GM15510 (cell line): ENCODE data around the gene FGR.

Experiments used
- POLR2A ChIP-seq: IDR thresholded peaks from 3 replicates; pipeline ENCODE4 v1.6.1; 2011; ENCODE audit warnings: borderline replicate concordance; ENCODE audit not compliant: insufficient read length; ENCODE audit errors: extremely low read depth

Gene FGR

GRCh38 chr1:27646676-27647075, 11.7 kb upstream of the FGR start:
- no peak for TF ChIP-seq POLR2A

DNA sequence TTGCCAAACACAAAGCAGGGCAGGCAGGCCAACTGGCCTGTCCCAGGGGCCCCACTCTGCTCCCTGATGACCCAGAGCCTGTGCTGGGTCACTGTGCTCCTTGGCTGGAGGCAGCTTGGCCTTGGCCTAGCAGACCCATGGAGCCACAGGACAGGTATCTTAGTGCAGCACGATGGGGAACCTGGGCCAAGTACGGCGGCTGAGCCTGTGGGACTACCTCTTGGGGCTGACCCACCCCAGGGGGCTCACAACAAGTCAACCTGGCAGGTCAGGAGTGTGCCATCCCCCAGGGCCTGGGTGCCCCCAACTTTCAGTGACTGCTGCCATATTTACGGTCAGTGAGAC, 10.1 kb upstream of the FGR start:
- no peak for TF ChIP-seq POLR2A

DNA sequence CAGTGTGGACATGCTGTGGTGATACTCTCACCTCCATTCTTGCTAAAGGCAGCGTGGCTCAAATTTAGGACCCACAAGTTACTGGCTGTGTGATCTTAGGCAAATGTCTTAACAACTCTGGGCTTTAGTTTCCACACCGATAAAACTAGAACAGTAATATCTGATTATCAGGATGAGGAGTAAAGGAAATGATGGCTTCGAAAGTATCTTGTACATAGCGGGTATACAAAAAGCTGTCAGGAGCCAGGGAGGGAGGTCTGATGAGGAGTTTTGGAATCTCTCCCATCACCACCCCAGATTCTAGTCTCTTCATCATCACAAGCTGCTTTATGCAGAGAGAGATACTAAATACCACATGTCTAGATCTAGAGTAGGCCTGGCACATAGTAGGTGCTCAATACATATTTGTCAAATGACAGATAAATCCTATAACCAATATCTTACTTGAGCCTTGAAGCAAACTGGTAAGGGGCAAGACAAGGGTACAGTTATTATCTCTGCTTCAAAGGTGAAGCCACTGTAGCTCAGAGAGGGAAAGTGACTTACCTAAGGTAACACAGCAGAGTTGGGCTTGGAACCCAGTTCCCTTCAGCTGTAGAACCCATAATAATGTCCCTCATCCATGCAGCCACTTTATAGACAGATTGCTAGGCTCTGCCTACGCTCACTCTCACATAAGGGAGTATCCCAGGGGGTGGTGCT, 9.5 kb upstream of the FGR start:
- no peak for TF ChIP-seq POLR2A

GRCh38 chr1:27643600-27644368, 8.8 kb upstream of the FGR start:
- TF ChIP-seq POLR2A: no peak

GRCh38 chr1:27638805-27639204, 3.8 kb upstream of the FGR start:
- no peak for TF ChIP-seq POLR2A

DNA sequence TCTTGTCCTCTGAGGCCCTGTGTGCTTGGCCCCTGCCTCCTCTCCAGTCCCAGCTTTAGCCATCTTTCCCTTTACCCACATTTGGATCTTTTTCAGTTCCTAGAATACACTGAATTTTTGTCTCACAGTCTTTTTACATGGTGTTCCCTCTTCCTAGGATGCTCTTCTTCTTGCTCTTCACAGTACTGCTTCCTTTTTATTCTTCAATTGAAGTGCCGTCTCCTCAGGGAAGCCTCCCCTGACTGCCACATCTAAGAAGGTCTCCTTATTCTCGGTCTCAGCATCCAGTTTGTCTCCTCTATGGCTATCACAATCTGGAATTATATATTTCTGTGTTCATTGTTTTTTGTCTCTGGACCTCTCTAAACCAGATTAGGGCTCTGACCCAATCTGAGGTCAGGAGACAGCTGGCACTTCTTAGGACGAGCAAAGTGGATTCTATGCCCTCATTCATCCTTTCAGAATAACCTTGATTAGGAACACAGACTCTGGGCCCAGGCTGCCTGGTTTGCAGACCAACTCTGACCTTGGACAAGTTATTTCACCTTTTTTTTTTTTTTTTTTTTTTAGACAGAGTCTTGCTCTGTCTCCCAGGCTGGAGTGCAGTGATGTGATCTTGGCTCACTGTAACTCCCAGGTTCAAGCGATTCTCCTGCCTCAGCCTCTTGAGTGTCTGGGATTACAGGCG, 3.2 kb upstream of the FGR start:
- no peak for TF ChIP-seq POLR2A

- TF ChIP-seq POLR2A: no peak
These were observed 584 bp upstream of the FGR start for GRCh38 chr1:27635396-27636142.

- no peak for TF ChIP-seq POLR2A
These were observed 604 bp downstream of the FGR start for GRCh38 chr1:27634177-27634984.

DNA sequence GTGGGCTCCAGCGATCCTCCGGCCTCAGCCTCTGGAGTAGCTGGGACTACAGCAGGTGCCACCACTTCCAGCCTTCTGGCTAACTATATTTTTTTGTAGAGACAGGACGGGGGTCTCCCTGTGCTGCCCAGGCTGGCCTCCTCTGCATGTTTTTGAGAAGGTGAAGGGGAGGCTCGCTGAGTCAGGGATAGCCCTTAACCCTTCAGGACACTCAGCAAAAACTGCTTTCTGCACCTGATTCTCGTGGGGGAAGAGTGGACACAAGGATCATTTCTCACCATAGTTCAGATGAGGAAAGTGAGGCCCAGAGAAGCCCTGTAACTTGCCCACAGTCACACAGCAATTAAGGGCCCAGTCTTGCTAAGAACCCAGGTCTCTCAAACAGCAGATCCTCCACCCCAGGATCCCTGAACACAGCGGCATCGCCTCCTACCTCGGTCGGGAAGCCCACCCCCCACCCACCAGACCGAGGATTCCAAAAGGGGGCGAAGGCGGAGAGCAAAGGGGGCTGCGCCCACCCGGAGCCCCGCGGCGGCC, 1.3 kb downstream of the FGR start:
- TF ChIP-seq POLR2A: no peak

DNA sequence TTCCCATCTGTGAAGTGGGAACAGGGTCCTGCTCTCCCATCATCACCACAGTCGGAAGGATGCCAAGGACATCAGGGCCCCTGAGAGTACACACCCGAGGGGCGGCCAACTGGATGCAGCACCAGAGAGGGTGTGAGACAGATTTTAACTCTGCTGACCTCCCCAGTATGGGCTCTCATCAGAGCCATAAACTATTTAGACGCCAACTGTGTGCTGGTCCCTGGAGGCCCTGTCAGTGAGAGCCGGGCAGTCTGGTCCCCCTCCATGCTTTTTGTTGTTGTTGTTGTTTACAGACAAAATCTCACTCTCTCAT, 1.7 kb downstream of the FGR start:
- no peak for TF ChIP-seq POLR2A

DNA sequence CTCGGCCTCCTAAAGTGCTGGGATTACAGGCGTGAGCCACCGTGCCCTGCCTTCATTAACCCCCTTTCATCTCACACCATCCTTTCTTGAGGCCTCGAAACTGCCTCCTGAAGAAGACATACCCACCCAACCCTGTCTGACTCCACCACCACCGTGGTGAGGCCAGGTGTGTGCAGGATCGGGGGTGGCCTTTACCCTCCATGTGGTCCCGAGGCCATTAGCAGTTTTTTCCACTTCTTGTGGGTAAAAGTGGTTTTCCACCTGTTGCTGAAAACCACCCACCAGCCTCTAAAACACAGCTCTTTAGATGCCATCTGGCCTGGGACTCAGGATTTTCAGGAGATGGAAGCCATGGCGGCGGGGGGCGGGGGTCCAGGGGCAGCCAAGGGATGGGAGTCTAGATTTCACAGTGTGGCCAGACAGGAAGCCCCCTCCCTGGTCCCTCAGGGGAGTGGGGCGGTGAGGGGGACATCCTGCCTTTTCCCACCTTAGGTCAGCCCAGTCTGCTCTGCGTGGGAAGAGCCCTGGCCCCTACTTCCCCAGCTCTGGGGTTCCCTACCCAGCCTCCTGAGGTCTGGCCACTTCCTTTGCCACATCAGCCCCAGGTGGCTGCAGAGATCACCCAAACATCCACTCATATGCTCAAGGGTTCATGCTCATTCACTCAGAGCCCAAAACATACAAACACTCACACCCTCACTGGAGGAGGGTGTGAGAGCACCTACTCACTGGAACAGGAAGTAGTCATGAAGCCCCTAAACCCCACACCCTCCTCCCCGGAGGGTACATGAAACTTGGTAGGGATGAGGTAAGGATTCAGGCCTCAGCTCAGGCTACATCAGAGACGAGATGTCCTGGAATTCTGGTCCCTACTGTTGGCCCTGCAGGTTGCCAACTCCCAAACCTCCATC, 2.3 kb downstream of the FGR start:
- peak; percentile 13 for TF ChIP-seq POLR2A

DNA sequence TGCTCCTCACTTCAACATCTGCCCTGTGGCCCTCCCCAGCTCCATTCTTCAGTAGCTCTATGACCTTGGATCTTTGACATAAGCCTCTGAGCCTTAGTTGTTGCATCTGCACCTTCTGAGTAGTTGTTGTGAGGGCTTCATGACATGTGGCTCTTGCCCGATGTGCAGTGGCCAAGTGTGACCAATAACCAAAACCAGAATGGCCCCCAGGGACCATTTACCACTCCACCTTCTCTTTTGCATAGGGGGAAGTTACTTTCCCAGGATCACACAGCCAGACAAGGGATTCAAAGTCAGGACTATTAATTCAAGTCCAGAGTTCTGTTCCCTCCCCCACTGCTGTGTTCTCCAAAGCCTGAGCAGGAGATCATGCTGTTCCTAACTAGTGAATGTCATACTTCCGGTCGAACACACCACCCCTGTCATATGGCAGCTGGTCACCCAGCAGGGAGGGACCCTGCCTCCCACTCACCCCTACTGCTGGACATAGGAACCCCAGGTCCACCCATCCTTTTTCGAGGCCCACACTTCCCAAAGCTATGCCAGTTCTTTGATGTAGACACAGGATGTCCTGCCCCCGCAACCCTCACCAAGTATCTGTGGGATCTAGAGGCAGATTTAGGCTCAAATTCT, 4.0 kb downstream of the FGR start:
- no peak for TF ChIP-seq POLR2A

GRCh38 chr1:27628712-27629111, 6.3 kb downstream of the FGR start:
- no peak for TF ChIP-seq POLR2A

DNA sequence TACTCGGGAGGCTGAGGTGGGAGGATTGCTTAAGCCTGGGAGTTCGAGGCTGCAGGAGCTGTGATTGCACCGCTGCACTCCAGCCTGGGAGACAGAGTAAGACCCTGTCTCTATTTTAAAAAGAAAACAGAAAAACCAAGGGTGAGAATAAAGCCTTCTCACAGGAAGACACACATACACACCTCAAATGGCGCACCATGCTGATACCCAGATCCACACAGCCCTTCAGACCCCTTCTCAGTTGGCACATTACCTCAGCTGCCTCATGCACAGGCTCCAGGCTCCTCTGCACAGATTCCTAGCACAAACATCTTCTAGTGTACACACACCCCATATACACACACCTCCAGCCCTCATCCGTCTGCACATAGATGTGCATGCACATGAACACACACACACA, 7.9 kb downstream of the FGR start:
- no peak for TF ChIP-seq POLR2A
